ENCODE data around the gene CDA. TPM values are rescaled to one million over a fixed set of nuclear protein-coding genes. Genes with fewer than 3 reads are reported as not detected.
A peak's percentile ranks its signal among the peaks of the same experiment; 100 is the strongest.

CDA gene
- total RNA-seq, 1 donor = 3.0 TPM

- H3K4me3 ChIP-seq (ENCODE audit: low read depth, low read length) = no peak overlapping the region
- no peak for DNase-seq (ENCODE audit: low read depth)
- no peak for TF ChIP-seq CTCF (IDR thresholded peaks at IDR 0.05; ENCODE audit: insufficient read depth, low read depth, low read length)
These were observed 7.2 kb downstream of the CDA start for GRCh38 chr1:20596106-20596505.

GRCh38 chr1:20597650-20598049, 8.8 kb downstream of the CDA start:
- H3K4me3 ChIP-seq (ENCODE audit: low read depth, low read length) = no peak overlapping the region
- no peak for DNase-seq (ENCODE audit: low read depth)
- TF ChIP-seq CTCF (IDR thresholded peaks at IDR 0.05; ENCODE audit: insufficient read depth, low read depth, low read length) = no peak

- DNase-seq (ENCODE audit: low read depth) = no peak
- no peak for TF ChIP-seq CTCF (IDR thresholded peaks at IDR 0.05; ENCODE audit: insufficient read depth, low read depth, low read length)
- no peak overlapping the region for H3K4me3 ChIP-seq (ENCODE audit: low read depth, low read length)
These were observed 11.3 kb downstream of the CDA start for GRCh38 chr1:20600156-20600555.

- no peak for TF ChIP-seq CTCF (IDR thresholded peaks at IDR 0.05; ENCODE audit: insufficient read depth, low read depth, low read length)
These were observed 12.4 kb downstream of the CDA start for GRCh38 chr1:20601129-20601825.

DNA sequence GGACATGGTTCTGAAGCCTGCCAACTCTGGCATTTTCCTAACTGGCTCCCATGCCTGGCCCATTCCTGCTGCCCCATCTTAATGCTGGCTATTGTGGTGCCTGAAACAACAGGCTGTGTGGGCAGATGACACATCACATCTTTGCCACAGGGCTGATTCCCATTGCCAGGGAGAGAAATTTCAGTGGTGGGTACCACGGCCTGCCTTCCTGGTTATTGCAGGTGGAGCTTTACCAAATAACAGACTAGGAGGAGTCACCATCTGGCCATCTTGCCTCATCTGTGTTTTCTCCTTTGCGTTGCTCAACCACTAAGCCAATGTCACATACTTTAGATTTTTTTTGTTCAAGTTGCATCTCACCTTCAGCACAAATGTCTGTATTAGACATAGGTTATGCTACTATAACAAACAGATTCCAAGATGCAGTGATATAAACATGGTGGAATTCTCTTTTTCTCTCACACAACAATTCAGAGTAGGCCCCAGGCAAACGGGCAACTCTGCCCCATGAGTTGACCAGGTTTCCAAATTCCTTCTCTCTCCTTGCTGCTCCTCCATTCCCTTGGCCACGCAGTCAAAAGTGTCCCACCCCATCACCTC, 14.1 kb downstream of the CDA start:
- H3K4me3 ChIP-seq (ENCODE audit: low read depth, low read length) = no peak overlapping the region
- no peak for DNase-seq (ENCODE audit: low read depth)
- TF ChIP-seq CTCF (IDR thresholded peaks at IDR 0.05; ENCODE audit: insufficient read depth, low read depth, low read length) = no peak

More at GRCh38 chr1:20601129-20601825, 12.4 kb downstream of the CDA start:
- no peak overlapping the region for H3K4me3 ChIP-seq (ENCODE audit: low read depth, low read length)
- DNase-seq (ENCODE audit: low read depth) = no peak

- DNase-seq (ENCODE audit: low read depth) = peak; percentile 65
- H3K4me3 ChIP-seq (ENCODE audit: low read depth, low read length) = no peak overlapping the region
- TF ChIP-seq CTCF (IDR thresholded peaks at IDR 0.05; ENCODE audit: insufficient read depth, low read depth, low read length) = no peak
These were observed 14.9 kb downstream of the CDA start for GRCh38 chr1:20603504-20604464.
